Posterior cingulate gyrus (tissue), 11 donors: Measurements from ENCODE around the gene NUTM2B.
"Not testable (repeated sequence)": the region's sequence is repeated elsewhere in the genome, so short reads cannot be mapped to it uniquely, and the experiment has no call there.

Experiments
- DNase-seq, 10 donors: peaks; one replicate each; pipeline versions ENCODE4 v3.0.0 to v3.0.0-alpha.2; 2020 to 2021; ENCODE audit warnings: mixed read lengths in 3 of 10
- intact Hi-C: fragments of 100-400 bp; cut with DNase I; formaldehyde crosslinking; loops from one replicate; pipeline ENCODE4 v1.15.1; 2023

NUTM2B gene

DNA sequence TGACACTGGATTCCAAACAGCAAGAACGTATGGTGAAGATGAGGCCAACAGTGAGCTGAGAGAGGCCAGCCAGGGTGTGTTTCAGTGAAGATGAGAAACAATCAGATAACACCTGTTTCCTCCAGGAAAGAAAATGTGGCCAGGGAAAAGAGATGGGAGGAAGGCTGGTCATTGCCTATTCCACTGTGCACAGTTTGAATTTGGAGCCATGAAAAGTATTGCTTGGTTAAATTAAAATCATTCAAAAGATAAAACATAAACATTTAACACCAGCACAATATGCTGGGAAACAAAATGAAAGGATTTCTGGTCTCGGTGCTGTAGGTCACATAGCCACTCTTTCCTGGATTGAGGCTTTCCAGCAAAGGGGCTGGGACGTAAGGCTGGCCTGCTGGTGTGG lies at the start of gene NUTM2B:
NUTM2B (plus strand) TSS at position 301 of the 400 bp plus-strand sequence. CDS start 383 bp downstream, outside the sequence.
- DNase-seq, intact Hi-C loops: not testable (repeated sequence)

DNA sequence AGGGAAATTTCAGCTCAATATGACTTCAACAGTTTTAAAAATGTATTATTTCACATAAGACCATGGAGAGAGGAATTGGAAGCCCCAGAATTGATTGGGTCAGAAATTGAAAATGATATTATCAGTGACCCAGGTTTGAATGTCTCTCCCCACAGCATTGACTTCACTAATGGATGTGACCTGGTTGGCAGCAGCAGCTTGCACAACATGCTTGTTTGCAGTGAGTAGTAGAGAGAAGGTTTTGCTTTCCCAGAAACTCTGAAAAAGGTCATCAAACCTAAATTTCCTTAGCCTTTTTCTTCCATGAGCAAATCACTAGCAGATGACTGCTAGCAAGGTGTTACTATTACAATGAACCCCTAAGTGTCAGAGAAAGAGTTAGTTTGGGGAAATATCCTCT lies 39.7 kb upstream of the NUTM2B start:
- intact Hi-C loops, DNase-seq: not testable (repeated sequence)

GRCh38 chr10:79664686-79665085 lies 38.3 kb upstream of the NUTM2B start:
- not testable (repeated sequence) for DNase-seq

DNA sequence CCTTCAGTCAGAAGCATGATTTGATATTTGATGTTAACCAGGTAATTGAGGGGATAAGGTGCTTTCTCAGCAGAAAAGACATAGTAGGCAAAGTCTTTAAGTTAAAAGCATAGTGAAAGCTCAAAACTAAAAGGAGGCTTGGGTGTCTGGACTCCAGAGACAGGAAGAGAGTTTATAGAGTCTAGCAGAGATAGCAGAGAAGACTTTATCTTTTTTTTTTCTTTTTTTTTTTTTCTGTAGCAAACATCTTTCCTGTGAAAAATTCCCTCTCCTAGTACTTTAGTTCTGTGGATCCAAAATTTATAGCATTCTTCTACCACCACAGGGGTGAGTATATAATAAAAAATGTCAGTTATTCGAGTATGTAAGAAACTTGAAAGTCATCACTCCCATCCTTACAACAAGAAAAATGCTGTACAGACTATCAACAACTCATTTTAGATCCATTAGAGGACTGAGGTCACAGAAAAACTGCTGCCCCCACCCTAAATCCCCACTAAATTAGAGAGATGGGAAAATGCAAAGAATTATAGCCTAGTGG lies 33.7 kb upstream of the NUTM2B start:
- intact Hi-C loops: not testable (repeated sequence)

More at GRCh38 chr10:79664686-79665085, 38.3 kb upstream of the NUTM2B start:
- intact Hi-C loops: not testable (repeated sequence)

GRCh38 chr10:79674878-79675277 lies 28.1 kb upstream of the NUTM2B start:
- DNase-seq, intact Hi-C loops: not testable (repeated sequence)

More for the DNA sequence above, 33.7 kb upstream of the NUTM2B start:
- not testable (repeated sequence) for DNase-seq

DNA sequence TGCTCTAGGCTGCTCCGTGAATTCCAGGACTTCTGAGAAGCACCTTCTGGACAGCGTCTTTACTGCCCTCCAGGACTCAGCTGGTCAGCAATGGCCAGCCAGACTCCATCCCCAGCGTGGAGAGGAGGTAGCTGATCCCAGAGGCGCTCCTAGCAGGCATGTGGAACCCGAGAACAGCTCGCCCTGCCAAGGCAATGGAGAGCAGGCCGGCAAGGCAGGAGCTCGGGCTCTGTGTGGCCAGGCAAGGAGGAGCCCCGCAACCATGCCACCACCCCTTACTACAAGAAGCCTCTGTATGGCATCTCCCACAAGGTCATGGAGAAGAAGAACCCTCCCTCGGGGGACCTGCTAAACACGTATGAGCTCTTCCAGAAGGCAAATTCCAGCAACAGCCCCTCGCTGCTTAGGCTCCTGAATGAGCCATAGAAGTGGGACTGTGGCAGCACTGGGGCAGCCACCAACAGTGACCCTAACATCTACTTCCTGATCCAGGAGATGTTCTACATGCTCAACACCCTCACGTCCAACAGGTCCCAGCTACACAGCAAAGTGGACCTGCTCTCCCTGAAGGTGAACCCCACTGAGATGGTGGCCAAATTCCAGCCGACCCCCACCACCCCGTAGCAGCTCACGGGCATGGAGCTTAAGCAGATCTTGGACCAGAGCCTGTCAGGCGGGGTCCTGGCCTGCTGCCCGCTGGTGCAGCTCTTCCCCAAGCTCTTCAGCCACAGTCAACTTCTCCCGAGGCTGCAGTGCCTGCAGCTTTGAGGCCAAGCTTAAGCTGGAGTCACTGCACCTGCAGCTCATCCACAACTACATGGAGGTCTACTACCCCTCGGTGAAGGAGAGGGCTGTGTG lies 19.8 kb upstream of the NUTM2B start:
- intact Hi-C loops: not testable (repeated sequence)
- DNase-seq: peak in 2 of 10 donors; percentile 67 to 76

GRCh38 chr10:79683884-79684720 lies 18.9 kb upstream of the NUTM2B start:
- DNase-seq: peak in 2 of 10 donors; percentile 73 to 74
- intact Hi-C loops: not testable (repeated sequence)

DNA sequence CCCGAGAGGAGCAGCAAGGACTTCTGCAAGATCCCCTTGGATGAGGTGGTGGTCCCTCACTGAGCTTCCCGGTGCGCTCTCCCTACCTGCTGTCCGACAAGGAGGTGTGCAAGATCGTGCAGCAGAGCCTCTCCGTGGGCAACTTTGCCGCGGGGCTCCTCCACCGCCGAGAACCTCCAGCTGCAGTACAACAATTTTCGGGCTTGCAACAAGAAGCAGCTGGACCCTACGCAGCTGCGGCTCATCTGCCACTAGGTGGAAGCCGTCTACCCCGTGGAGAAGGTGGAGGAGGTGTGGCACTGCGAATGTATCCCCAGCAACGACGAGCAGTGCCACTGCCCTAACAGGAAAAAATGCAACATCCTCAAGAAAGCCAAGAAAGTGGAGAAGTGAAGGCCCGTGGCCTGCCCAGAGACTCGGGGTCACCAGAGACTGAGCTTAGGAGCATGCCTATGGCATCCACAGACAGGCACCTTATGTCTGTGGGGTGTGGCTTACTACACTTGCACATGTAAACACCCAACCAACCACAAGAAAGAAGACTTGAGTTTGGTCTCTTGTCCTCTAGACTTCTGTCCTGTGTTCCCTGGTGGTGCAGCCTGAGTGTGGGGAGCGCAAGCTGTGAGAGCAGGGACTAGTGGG lies 17.9 kb upstream of the NUTM2B start:
- peak in 2 of 10 donors; percentile 62 to 73 for DNase-seq
- intact Hi-C loops: not testable (repeated sequence)

DNA sequence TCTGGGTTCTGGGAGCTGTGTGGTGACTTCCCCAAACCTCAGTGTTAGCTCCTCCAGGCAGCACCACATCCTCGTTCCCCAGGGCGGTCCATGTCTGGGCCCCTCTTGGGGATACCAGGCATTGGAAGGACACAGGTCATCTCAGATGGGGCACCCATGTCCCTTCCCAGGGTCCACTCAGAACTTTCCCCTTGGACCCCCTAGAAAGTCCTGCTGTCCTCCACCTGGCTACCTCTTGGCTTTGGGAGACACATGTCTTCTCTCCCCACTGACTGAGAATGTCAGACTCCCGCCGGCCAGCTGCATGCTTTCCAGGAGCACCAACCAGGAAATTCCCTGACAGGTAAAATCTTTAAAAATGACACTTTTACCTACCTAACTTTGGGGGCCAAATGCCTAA lies 16.4 kb upstream of the NUTM2B start:
- intact Hi-C loops: not testable (repeated sequence)
- peak in 2 of 10 donors; percentile 61 to 64 for DNase-seq

- intact Hi-C loops: not testable (repeated sequence)
Measured at GRCh38 chr10:79687406-79688150, 15.4 kb upstream of the NUTM2B start.

DNA sequence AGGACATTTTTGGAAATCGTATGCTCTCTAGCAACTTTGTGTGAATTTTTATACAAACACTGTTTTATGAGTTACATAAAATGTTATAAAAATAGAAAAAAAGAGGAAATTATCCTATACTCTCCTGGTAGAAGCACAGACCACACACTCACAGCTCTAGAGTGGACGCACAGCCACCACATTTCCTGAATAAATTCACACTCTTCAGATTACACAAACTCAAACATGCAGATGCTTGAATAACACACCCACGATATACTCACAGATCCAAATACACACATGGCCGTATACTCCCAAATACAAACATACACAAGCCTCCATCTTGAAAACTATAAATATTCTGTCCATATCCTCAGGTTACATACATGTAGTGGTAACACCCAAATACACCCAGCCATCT lies 14.2 kb upstream of the NUTM2B start:
- intact Hi-C loops, DNase-seq: not testable (repeated sequence)

More at GRCh38 chr10:79687406-79688150, 15.4 kb upstream of the NUTM2B start:
- DNase-seq: not testable (repeated sequence)

GRCh38 chr10:79696596-79696995 lies 6.4 kb upstream of the NUTM2B start:
- DNase-seq: peak in 1 of 10 donors; percentile 5
- intact Hi-C loops: not testable (repeated sequence)

DNA sequence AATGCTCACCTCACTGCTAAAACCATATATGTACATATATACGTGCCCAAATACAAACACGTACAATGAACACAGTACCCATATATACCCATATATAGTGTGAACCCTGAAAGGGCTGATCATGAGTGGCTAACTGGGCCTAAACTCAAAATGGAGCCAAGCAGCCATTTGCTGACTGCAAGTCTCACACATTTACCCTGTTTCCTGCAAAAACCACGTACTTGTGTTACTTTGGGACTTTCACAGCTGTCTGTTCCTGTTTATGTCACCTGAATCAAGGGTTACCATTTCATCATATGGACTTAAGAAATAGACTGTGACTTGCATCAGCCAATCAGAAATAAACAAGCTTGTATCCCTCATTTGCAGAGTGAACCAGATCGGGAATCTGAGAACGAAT lies 5.9 kb upstream of the NUTM2B start:
- intact Hi-C loops, DNase-seq: not testable (repeated sequence)

DNA sequence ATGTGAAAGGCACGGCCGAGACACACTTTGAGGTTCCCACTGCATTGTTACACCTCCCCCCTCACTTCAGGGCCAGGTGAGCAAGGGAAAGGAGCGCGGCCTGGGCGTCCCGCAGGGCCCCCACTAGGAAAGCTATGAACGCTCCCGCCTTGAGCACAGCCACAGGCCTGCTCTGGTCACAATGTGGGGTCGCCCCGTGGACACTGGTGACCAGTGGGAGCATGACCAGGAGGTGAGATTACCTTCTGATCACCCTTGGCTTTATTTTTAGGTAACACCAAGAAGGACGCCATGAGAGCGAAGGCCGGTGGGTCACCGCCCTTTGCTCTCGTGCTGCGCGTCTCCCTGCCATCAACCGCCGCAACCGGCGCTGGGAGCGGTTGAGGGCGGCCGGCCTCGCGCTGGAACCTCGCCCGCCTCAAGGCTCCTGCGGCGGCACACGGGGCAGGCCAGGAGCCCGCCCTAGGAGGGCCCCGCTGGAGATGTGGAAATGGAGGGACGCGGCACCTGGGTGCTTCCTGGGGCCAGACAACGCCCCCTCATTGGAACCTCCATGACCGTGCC lies 2.6 kb upstream of the NUTM2B start:
- peak in 2 of 10 donors; percentile 53 to 72 for DNase-seq
- intact Hi-C loops: not testable (repeated sequence)

DNA sequence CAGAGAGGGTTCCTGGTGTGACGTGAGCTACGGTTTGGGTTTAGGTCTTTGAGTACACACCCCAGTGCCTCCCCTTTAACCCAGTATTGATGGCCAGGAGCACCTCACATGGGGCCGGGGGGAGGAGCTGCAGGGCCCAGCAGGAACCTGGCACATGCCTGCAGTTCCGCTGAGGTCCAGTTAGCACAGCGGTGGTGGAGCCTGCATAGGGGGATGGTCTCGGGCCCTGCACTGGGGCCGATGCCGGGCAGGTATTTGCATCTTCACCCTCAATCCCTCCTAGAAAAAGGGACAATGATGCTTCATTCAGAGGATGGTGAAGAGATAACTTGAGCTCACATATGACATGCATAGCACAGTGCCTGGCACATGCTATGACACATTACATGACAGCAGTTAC lies 4.0 kb downstream of the NUTM2B start:
- intact Hi-C loops: not testable (repeated sequence)
- DNase-seq: peak in 1 of 10 donors; percentile 30

DNA sequence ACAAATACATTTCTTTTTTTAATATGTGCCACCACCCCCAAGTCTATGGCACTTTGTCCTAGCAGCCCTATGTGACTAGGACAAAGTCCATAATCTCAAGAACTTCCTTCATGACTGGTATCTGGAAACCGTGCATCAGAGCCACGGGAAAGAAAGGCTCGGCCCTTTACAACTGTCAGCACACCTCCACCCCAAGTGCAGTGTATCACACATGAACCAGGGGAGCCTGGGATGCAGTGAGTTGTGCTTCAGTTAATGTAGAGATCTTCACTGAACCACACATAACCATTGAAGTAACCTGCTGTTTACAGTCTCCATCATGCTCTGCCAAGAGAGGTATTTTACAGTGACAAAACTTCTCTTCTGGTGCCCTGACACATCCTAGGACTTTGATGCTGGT lies 11.9 kb downstream of the NUTM2B start:
- DNase-seq, intact Hi-C loops: not testable (repeated sequence)

GRCh38 chr10:79716917-79717579 lies 14.0 kb downstream of the NUTM2B start:
- DNase-seq, intact Hi-C loops: not testable (repeated sequence)

DNA sequence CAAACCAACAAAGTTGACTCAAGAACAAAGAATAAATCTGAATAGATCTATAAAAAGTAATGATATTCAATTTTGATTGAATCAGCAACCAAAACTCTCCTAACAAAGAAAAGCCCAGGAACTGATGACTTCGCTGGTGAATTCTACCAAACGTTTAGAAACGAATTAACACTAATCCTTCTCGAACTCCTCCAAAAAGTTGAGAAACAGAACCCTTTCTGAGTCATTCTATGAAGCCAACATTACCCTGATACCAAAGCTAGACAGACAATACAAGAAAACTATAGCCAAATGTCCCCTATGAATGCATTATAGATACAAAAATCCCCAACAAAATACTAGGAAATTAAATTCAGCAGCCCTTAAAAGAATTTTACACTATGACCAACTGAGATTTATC lies 17.0 kb downstream of the NUTM2B start:
- intact Hi-C loops: not testable (repeated sequence)

More for the DNA sequence above, 17.0 kb downstream of the NUTM2B start:
- not testable (repeated sequence) for DNase-seq
